Measurements from ENCODE around the gene MEX3C. TPM values are rescaled to one million over a fixed set of nuclear protein-coding genes. Genes with fewer than 3 reads are reported as not detected.
A peak's percentile ranks its signal among the peaks of the same experiment; 100 is the strongest.

The MEX3C gene
- polyA plus RNA-seq, 1 donor from 2014 or later: 58.6 TPM

- TF ChIP-seq REST (IDR thresholded peaks at IDR 0.05; ENCODE audit: borderline replicate concordance): no peak
Observed at GRCh38 chr18:51192026-51192425, 5.5 kb downstream of the MEX3C start (continued).

- Histone ChIP-seq H3K4me3 (ENCODE audit: low read length) (peak overlapping the region; percentile 98), H4K20me1 (ENCODE audit: insufficient read depth) (peaks cover 46% of the 10 kb centered on the region), H3K9ac (ENCODE audit: low read length) (no peak overlapping the region)
Observed at GRCh38 chr18:51191128-51191717, 6.3 kb downstream of the MEX3C start.

GRCh38 chr18:51190000-51190399, 7.5 kb downstream of the MEX3C start:
- peak overlapping the region; percentile 98 for H3K4me3 ChIP-seq (ENCODE audit: low read length)
- H3K27me3 ChIP-seq (ENCODE audit: insufficient read depth, low read depth, low read length): no peaks in the 10 kb centered on the region
- H3K36me3 ChIP-seq (ENCODE audit: insufficient read depth, low read length): no peaks in the 10 kb centered on the region
- peaks cover 48% of the 10 kb centered on the region for H4K20me1 ChIP-seq (ENCODE audit: insufficient read depth)
- peaks cover 100% of the 10 kb centered on the region for H3K79me2 ChIP-seq (replicated peaks; ENCODE audit: insufficient read depth, low read length)
- no peak overlapping the region for H3K9ac ChIP-seq (ENCODE audit: low read length)
- peaks cover 4% of the 10 kb centered on the region for H3F3A ChIP-seq (ENCODE audit: insufficient read depth, low read length, poor library complexity, severe bottlenecking)
- H3K9me3 ChIP-seq (ENCODE audit: low read length): no peaks in the 10 kb centered on the region
- H2AFZ ChIP-seq (ENCODE audit: low read depth, low read length): no peak overlapping the region
- no peak overlapping the region for H3K4me2 ChIP-seq (ENCODE audit: low read length)
- no peak overlapping the region for H3K27ac ChIP-seq (ENCODE audit: low read length)
- no peaks in the 10 kb centered on the region for H3K9me2 ChIP-seq (ENCODE audit: insufficient read depth, low read length)
- TF ChIP-seq RAD21 (conservative IDR thresholded peaks at IDR 0.05) (no peak), SMC3 (conservative IDR thresholded peaks at IDR 0.05; ENCODE audit: poor library complexity) (no peak), MXI1 (conservative IDR thresholded peaks at IDR 0.05; ENCODE audit: poor library complexity, severe bottlenecking) (no peak), EP300 (conservative IDR thresholded peaks at IDR 0.05; ENCODE audit: poor library complexity, severe bottlenecking) (no peak), TAF1 (IDR thresholded peaks at IDR 0.05; ENCODE audit: low read depth) (no peak), EZH2 (IDR thresholded peaks at IDR 0.05; ENCODE audit: borderline replicate concordance, insufficient read depth, low read length, poor library complexity, severe bottlenecking) (no peak), REST (IDR thresholded peaks at IDR 0.05; ENCODE audit: borderline replicate concordance) (no peak), POLR2AphosphoS5 (IDR thresholded peaks at IDR 0.05) (no peak)

More at GRCh38 chr18:51191128-51191717, 6.3 kb downstream of the MEX3C start:
- H3K27ac ChIP-seq (ENCODE audit: low read length): no peak overlapping the region
- no peaks in the 10 kb centered on the region for H3K9me2 ChIP-seq (ENCODE audit: insufficient read depth, low read length)
- H3K36me3 ChIP-seq (ENCODE audit: insufficient read depth, low read length): no peaks in the 10 kb centered on the region
- no peak overlapping the region for H2AFZ ChIP-seq (ENCODE audit: low read depth, low read length)
- peak overlapping the region; percentile 87 for H3K4me2 ChIP-seq (ENCODE audit: low read length)
- no peaks in the 10 kb centered on the region for H3K27me3 ChIP-seq (ENCODE audit: insufficient read depth, low read depth, low read length)
- TF ChIP-seq REST (IDR thresholded peaks at IDR 0.05; ENCODE audit: borderline replicate concordance) (no peak), SMC3 (conservative IDR thresholded peaks at IDR 0.05; ENCODE audit: poor library complexity) (no peak), MXI1 (conservative IDR thresholded peaks at IDR 0.05; ENCODE audit: poor library complexity, severe bottlenecking) (no peak), EZH2 (IDR thresholded peaks at IDR 0.05; ENCODE audit: borderline replicate concordance, insufficient read depth, low read length, poor library complexity, severe bottlenecking) (no peak)
- peaks cover 4% of the 10 kb centered on the region for H3F3A ChIP-seq (ENCODE audit: insufficient read depth, low read length, poor library complexity, severe bottlenecking)
- peaks cover 100% of the 10 kb centered on the region for H3K79me2 ChIP-seq (replicated peaks; ENCODE audit: insufficient read depth, low read length)
- H3K9me3 ChIP-seq (ENCODE audit: low read length): no peaks in the 10 kb centered on the region

Data from neural cell (in vitro differentiated cells).